ELF-1 (cell line): Measurements from ENCODE around the gene CCDC192.
A peak's percentile ranks its signal among the peaks of the same experiment; 100 is the strongest.
"Not testable (repeated sequence)": the region's sequence is repeated elsewhere in the genome, so short reads cannot be mapped to it uniquely, and the experiment has no call there.

Experiments used
- DNase-seq: peaks from one replicate; pipeline ENCODE4 v3.0.0-alpha.2; 2016; ENCODE audit warnings: low read depth, low spot score

Gene CCDC192

DNA sequence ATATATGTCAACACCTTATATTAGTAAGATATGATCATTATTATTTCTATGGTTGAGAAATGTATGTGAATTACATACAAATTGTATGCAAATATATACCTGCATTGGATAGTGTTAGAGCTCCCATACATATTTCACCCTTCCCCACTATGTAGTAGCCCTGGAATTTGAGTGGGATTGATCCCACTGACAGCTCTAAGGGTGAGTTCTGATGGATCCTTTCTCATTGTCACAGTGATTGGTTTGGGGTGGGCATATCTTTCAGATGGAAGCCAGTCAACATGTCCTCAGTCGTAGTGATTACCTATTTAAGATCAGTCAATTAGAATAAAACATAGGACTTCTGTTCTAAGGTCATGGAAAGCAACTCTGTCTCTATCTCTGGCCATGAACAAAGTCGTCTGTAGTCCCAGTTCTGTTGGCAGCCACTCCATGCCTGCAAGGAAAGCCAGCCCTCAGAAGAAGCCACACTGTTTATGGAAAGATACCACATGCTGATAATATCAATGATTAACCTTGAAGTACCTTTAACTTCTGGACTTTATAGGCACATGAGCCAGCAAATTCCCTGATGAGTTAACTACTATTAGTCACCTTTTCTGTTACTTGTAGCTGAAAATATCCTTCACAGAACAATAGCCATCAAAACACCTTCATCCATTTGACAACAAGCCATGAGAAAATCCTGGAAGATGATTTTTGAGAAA is 5.1 kb upstream of the CCDC192 start:
- DNase-seq = no peak

DNA sequence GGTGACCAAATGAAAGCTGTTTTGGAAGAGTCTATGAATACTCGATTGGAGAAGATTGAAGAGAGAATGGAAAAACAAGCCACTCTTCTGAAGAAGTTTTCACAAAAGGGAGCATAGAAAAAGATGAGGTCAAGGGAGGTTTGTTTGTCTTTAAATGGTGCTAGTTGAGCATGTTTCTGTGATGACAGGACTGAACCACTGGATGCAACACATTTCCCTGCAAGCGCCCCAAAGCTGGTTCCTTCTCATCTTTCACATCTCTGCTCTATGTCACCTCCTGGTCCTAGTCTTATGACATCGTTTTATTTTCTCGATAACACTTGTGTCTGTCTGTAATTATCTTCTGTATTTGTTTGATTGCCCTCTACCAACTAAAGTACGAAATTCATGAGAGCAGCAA is 3.8 kb upstream of the CCDC192 start:
- no peak for DNase-seq

DNA sequence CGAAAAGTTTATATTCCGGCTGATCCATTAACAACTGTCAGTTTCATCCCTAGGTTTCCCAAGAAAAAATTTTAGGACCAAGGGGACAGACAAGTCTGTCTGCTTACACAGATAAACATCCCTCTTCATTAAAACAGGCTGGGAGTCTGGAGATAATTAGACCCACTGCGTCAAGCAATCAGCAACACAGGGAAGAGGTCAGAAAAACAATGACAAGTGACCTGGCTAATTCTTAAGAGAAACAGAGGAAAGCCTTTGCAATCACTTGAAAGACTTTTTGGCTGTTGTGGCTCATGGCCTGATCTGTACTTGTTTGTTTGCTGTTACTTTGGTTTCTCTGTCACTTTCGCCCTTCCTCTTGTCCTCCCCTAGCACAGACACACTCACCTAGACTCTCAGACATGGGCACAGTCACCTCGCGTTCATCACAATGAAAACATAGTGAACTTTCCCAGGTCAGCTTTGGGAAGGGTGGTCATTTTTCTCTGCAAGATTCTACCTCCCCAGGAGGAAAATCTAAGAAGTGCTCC is 2.9 kb upstream of the CCDC192 start:
- peak; percentile 20 for DNase-seq

DNA sequence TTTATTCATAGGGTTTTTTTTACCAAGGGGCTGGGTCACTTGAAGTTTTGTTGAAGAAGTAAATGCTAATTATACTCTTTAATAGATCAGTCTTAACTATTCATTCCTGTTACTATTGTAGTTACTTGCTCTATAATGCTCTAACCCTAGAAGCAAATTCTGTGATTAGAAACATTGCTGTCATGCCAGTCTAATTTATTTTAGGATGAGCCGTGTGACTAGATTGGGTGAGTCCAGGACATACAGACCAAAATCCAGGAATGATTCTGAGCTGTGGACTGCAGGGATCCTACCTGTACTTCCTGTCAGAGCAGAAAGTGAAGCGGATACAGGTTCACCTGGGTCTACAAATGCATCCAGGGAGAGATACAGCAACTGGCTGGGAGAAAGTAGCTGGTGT is 757 bp upstream of the CCDC192 start:
- no peak for DNase-seq

DNA sequence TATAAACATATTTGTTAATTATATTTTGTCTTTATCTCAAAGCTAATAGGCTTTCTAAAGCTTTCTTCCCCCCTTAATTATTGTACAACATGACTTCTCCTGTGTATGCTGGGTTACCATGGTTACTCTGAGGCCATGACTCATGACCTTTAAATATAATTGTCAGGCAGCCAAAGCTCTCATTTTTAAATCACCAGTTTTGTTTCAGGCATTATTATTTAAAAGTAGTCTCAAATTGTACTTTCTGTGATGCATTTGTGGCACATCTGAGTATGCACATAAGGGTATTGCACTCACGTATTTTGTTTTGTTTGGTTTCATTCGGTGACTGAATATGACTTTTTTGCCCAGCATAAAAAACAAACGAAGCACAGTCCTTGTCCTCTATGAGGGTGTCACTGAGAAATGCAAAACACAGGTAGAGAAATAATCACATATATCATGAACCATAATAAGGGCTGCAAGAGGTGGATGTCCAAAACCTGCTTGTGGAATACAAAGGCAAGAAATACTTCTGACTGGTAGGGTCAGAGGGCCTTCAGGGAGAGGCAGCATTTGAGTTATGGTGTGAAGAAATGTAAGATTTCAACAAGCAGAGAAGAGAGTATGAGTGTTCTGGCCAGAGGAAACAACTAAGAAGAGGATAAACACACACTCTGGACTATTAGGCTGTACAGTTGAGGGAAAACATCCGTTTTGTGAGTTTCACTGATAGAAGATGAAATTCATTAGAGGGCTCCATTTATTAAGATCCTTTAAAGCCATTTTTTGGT is 2.1 kb downstream of the CCDC192 start:
- DNase-seq = no peak

DNA sequence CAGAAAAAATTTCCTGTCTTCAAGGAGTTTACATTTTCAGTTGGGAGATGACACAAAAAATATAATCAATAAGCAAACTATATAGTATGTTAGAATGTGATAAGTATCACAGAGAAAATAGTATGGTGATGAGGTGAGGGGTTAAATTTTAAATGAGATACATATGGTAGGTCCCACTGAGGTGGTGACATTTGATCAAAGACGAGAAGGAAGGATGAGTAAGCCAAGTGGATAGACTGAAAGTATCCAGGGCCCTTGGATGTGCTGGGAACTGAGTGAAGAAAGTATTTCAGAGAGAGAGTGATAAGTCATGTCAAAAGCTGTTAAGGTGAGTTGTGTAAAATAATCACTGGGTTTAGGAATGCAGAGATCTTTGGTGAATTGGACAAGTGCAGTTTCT is 3.5 kb downstream of the CCDC192 start:
- no peak for DNase-seq

DNA sequence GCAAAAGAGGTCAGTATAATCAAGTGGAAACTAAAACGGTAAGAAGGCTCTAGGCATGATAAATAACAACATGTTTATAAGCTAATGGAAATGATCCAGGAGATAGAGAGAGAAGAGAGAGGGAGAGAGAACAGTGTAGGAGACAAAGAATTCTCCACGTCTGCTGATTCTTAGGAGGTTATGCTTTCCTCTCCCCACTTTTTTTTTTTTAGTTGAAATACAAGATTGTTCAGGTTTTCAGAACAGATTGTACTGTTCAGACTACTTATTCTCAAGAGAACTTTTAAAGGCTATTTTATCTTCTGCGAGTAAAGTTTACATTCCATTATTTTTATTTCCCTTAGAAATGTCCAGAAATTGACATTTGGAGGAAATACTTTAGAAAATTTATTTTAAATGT is 4.0 kb downstream of the CCDC192 start:
- no peak for DNase-seq

DNA sequence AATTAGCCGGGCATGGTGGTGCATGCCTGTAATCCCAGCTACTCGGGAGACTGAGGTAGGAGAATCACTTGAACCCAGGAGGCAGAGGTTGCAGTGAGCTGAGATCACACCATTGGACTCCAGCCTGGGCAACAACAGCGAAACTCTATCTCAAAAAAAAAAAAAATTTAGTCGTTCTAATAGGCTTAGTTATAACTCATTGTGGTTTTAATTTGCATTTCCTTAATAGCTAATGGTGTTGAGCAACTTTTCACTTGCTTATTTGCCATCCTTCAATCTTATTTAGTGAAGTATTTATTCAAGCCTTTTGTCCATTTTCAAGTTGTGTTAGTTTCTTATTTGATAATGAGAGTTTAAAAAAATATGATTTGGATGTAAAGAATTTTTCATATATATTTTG is 9.9 kb downstream of the CCDC192 start:
- DNase-seq = not testable (repeated sequence)

DNA sequence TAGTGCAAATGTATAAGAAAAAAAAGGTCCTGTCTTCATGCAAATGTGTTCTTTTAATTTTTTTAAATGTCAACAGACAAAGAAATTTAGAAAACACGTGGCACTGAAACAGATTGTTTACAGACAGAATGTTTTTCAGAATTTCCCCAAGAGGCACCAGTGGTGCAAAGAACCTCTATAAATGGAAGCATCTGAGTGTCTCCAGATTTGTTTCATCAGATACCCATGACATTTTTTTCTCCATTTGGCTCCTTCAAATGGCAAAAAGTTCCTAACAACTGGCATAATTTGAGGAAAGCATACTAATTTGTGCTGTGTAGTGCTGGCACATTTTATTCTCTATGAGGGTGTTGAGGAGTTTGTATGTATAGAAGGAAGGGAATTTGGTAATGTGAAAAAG is 15.0 kb downstream of the CCDC192 start:
- no peak for DNase-seq

DNA sequence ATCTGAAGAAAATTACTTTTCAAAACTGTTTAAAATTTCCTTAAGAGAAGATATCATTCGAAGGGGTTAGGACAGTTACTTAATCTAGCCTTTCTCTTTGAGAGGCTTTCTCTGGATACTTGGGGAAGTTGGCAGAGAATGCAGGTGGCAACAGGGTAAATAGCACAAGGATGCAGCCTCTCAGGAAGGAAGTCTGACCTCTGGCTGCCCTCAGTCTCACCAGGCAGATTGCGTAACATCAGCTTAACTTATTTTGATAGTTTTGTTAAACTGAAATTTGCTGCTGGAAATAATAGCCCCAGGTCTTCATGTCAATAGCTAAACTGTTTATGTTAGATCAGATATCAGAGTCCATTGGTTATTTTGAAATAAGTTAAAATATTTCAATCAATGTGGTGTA is 20.4 kb downstream of the CCDC192 start:
- no peak for DNase-seq

DNA sequence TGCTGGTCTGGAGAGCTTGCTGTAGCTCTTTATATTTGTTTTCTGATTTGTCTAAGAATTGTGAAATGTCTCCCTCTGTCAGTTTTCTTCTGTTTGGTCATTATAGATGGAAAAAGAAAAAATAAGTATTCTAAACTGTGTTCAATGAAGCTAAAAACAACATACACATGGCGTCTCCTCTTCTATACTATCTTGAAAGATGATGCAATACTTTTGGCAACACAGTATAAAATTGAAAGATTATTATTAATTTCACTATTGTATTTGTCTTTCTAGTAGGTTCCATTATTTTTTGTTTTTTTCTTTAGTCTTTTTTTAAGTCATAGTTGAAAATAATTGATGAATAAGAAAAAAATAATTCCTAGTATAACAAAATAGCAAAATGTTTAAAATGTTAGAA is 22.5 kb downstream of the CCDC192 start:
- DNase-seq = no peak

DNA sequence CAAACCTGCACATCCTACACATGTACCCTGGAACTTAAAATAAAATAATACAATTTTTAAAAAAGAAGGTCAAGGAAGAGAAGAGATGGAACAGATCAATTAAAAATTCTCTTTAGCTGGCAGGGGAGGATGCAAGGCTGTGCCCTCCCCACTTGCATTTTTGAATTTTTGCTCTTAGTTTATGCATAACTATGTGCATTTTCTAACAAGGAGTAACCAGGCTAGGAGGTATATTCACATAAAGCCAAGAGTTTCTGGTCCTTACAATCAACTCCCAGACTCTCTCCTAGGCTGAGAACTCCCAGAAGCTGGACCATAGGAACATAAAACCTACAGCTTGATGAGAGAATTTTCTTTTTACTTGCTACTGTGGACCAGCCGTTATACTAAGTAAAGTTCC is 29.8 kb downstream of the CCDC192 start:
- no peak for DNase-seq

DNA sequence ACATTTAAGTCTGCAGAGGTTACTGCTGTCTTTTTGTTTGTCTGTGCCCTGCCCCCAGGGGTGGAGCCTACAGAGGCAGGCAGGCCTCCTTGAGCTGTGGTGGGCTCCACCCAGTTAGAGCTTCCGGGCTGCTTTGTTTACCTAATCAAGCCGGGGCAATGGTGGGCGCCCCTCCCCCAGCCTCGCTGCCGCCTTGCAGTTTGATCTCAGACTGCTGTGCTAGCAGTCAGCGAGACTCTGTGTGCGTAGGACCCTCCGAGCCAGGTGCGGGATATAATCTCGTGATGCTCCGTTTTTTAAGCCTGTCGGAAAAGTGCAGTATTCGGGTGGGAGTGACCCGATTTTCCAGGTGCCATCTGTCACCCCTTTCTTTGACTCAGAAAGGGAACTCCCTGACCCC is 36.2 kb downstream of the CCDC192 start:
- peak; percentile 59 for DNase-seq

DNA sequence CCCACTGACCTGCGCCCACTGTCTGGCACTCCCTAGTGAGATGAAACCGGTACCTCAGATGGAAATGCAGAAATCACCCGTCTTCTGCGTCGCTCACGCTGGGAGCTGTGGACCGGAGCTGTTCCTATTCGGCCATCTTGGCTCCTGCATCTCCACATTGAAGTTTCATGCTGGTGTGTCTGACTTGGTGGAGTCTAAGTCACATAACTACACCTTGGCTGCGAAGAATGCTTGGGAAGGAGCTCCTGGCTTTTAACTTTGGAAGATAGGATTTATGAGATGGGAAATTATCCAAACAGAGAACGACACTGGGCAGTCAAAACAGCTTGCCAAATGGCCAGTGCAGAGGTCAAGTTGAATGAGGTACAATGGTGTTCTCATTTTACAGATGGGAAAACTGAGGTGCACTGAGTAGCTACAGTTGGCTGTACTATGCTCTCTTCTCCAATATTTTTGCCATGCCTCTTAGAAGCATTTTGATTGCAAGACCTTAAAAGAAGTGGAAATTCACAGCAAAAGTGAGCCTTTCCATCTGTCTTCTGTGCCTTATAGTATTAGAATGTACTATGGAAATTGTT is 36.7 kb downstream of the CCDC192 start:
- DNase-seq = peak; percentile 31

DNA sequence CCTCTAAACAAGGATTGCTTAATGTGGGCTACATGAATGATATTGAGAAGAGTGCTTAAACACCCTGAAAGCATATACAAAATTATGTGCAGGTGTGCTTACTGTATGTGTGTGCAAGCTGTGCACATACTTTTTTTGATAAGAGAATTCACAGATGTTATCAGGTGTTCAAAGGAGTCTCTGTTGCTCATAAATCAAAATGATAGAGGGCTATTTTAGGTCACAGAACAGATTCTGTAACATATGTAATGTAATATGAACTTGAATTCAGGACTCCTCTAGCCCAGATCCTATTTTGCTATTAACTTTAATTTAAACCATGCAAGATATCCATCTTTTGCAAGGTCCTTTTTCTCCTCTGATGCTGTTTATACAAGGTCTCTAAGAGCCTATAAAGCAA is 38.2 kb downstream of the CCDC192 start:
- no peak for DNase-seq

DNA sequence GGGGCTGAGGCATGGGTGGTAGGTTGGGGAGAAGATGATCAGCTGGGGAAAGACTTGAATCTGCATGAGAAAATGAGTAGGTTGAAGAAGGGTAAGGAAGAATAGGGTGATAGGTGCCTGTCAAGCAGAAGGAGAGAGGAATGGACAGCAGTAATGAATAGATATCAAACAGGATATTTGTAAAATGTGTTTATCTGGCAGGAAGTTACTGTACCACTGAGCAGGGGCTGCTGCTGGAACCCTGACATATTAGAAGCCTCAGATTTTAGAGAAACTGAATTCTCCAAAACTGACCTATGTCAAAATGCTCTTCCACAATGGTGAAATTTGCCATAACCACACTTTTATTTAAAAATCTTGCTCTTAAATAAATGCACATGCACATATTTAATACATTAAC is 41.0 kb downstream of the CCDC192 start:
- DNase-seq = no peak

DNA sequence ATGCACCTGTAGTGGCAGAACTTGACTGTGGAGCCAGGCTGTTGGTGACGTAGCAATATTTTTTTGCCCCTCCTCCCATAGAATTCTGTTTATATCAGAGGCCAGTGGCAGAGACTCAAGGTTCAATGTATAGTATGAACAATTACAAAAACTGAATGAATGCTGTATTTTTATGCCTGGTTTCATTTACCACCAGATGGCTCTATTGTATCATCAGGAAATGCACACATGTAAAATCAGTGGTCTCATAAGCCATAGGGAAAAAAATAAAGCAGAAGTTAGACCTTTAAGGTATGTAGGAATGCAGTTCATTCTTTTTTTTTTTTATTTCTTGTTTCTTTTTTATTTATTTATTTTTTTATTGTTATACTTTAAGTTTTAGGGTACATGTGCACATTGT is 43.6 kb downstream of the CCDC192 start:
- no peak for DNase-seq

DNA sequence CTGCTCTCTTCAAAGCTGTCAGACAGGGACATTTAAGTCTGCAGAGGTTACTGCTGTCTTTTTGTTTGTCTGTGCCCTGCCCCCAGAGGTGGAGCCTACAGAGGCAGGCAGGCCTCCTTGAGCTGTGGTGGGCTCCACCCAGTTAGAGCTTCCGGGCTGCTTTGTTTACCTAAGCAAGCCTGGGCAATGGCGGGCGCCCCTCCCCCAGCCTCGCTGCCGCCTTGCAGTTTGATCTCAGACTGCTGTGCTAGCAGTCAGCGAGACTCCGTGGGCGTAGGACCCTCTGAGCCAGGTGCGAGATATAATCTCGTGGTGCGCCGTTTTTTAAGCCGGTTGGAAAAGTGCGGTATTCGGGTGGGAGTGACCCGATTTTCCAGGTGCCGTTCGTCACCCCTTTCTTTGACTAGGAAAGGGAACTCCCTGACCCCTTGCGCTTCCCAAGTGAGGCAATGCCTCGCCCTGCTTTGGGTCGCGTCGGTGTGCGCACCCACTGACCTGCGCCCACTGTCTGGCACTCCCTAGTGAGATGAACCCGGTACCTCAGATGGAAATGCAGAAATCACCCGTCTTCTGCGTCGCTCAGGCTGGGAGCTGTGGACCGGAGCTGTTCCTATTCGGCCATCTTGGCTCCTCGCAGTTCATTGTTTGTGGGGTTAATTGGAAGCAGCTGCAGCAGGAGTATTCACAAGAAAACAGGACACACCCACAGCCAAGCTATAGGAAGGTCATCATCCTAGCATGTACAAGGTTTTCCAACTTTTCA is 49.5 kb downstream of the CCDC192 start:
- DNase-seq = peak; percentile 33

DNA sequence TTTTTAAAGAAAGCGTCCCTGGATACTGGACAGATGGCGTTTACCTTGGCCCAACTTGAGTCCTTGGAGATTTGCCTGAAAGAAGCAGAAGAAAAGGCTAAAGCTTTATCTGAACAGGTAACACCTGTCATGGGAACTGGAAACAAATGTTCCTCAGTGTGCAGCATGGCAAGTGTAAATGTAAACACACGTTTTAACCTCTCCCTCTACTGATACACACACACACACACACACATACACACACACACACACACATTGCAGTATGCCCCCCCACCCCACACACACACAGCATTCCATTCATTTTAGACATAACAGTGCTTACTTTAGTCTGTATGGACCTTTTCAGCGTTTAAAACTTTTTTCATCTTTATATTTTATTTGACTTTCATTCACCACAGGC is 51.1 kb downstream of the CCDC192 start:
- no peak for DNase-seq

DNA sequence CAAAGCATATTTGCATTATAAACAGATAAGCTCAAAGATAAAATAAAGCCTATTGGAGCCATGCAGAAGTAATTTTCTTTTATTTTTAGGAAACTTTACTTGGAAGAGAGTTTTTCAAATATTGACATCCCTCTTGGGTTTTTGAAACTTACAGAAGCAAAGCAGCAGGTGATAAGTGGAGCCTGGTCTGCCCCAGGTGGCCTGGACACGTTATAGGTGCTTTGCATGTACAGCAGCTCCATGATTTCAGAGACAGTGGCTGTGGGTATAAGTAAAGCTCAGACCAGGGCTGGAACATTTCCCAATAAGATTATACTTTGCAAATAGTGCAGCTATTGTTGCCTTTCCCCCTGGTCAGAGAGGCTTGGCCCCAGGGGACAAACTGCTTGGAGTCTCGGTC is 51.5 kb downstream of the CCDC192 start:
- DNase-seq = no peak

DNA sequence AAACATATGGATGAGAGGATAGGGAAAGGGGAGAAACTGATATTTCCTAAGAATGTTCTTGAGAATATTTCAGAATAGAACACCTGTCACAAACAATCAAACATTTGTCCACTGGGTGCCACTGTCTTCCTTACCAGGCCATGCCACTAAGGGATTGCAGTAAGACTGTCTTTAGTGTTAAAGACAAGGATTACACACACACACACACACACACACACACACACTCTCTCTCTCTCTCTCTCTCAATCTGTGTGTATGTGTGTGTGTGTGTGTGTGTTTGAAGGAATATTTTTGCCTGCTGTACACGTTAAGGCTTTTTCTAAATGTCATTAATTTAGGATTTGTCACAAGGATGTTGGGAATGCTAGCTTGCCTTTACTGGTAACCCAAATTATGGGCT is 54.4 kb downstream of the CCDC192 start:
- DNase-seq = no peak

DNA sequence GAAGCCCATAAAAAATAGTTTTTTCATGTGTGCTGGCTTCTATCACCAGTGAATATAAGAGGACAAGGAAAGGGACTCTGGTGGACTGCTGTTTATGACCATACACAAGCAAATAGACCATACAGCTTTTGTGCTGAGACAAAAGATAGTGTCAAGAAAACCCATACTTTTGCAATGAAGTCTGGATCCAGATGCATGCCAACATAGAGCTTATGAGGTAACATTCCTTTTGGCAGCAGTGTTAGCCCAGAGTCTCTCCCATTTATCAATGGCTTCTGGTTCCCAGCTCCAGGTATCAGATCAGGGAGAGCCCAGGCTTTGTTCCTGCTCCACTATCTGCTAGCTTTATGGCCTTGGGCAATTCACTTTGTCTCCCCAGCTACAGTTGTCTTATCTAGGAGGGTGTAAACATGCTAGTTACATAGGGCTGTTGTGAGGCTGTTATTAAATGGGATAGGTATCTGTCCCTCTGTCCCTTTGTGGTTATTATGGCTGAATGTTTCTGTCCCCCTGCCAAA is 55.6 kb downstream of the CCDC192 start:
- DNase-seq = peak; percentile 64
